ENCODE results near the gene AGMO.

Gene AGMO

DNA sequence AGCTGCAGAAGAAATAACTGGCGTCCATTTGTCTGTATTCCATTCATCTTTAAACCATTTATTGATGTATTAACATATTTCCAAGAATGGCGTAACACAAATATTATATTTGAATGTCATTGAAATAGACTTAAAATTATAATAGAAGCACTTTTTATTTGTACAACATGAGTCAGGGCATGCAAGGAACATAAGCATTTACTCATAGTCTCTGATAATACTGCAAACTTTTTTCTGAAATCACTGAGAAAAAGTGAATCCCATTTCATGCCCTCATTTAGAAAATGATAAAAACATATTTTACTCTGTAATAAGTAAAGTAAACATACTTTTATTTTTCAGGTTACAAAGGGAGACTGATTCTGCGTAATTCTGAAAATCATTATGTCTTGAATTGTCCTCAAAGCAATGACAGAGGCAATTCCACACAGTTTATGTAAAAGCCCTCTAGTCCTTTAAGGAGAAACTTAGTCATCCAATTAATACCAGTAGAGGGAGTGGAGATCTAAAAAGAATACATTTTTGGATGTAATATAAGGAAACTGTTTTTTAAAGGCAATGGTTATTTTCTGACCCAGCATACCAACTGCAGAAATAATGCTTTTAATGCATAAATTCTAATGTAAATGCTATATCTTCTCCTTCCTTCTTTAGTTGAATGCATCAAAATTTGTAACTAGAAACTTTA, 58.1 kb downstream of the AGMO start:
- DNase-seq (ENCODE audit: low read depth in 2 of 2), result peak; percentile 5 to 8

DNA sequence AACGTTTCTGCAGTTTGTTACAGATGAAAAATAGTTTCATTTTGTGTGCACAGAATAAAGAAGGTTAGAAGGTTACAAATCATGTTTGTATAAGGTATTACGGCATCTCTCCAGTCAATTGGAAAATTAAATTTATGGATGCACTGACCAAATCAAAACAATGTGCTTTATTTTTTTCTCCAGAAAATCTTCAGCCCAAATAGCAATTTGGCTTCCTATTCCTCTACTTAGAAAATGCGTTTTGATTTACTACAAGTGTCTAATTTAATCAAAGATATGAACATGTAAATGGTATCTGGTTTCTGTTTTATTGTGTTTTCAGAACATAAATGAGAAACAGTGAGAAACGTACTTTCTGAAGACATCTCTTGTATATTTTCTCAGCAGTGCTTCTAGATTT, 63.4 kb downstream of the AGMO start:
- no peak for DNase-seq (ENCODE audit: low read depth in 2 of 2)

DNA sequence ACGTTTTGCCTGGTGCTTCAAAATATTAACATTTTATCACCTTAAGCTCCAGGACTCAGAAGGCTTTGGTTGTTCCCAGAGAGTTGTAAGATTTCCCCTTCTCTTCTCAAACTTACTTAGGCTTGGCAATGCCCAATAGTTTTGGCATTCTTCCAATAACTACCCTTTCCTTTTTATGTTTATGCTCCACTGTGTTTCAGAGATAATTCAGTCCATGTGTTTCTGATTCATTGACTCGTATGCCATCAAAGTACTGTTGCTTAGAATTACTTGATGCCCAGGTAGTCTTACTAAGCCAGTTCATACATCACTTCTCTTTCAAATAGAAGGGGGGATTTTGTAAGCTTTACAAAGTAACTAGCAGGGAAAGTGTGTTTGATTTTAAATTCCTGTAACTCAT, 66.6 kb downstream of the AGMO start:
- DNase-seq (ENCODE audit: low read depth in 2 of 2), result no peak

DNA sequence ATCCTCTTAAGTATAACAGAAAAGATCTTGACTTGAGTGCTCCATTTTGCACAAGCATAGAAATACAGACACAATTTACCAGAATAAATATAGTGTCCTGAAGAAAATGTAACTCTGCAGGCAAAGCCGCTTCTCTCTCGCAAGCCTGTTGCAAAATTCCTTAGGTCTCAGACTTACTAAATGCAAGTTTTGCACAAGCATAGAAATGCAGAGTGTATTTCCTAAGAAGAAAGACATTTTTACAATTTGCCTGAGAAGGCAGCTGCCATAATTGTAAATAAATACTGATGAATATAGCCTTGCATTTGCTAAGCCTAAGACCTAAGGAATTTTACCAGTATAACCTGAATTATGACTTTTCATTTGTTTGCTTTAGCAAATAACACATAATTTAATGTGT, 67.1 kb downstream of the AGMO start:
- DNase-seq (ENCODE audit: low read depth in 2 of 2), result no peak

DNA sequence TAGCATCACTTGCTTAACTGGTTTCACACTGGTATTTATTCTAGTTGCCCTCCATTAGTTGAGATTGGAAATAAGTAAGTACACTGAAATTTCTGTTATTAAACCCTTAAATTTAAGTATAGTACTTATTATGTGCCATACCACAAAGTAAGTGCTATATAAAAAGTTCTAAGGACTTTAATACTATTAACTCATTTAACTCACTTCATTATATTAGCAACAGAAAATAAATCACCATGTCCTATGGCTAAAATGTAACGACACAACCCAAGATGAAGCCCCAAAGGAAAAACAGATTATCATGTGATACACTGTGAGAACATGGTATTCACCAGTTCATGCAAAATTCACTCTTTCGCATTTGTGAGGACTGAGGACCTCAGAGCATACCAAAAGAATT, 70.5 kb downstream of the AGMO start:
- DNase-seq (ENCODE audit: low read depth in 2 of 2), result no peak

DNA sequence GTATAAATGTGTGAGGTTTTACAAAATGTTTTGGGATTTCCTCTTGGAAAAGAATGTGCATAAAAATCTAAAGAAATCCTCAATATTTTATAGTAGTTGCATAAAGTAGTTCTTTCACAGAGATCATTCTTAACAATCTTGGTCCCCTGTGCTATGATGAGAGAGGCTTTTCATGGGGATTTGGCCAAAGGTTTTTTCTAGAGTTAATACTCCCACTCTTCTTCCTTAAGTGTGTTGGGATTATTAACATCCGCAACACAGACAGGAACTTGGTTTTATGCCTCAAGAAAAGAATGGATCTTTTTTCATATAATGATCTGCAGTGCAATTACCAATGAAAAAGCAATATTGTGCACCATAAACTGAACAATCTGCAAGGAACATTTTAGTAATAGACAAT, 71.5 kb downstream of the AGMO start:
- no peak for DNase-seq (ENCODE audit: low read depth in 2 of 2)

DNA sequence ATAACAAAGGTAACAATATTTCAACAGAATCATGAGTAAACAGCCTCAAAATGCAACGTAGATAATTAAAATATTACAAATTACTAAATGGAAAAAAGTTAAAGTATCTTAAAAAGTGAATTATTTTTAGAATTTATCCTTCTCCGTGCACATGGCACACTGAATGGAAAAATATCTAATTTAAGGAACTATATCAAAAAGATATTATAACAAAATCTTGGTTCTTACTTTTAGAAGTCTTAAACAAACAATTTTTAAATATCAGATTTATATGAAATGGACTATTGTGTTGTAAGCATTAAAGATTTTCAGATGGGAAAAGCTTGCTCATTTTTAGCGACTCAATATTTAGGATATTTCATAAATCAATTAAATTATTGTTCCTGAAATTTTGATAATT, 72.0 kb downstream of the AGMO start:
- DNase-seq (ENCODE audit: low read depth in 2 of 2), result no peak

DNA sequence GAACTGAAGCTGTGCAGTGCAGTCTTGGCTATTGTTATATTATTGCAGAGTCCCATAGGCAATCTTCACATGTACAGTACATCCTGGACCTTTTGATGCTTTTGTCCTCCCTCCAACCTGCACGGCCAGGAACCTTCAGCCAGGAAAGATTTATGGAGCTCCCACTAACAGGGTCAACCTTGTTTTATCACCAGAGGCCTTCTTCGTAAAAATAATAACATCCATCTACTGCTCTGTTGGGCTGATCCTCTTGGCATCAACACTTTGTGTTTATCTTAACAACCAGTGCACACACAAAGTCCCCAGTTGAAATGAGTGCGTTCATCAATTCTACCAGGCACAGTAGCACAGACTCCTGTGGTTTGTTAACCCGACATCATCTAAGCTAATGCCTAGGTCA, 72.4 kb downstream of the AGMO start:
- DNase-seq (ENCODE audit: low read depth in 2 of 2), result no peak

DNA sequence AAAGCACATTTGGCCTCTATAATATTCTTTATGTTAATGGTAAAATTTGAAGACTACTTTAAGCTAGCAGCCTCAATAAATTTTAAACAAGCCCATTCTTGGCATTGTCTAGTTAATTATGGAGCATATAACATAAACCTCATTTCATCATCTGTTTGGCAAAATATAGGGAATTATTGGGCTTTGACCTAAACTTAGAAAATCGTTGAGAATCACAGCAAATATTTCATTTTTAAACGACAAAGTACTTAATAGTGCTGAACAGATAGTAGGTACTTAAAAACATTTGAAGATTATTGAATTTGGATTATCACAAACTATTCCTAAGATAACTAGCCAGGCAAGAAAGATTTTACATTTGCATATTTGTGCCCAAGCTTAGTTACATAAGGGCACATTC, 73.4 kb downstream of the AGMO start:
- no peak for DNase-seq (ENCODE audit: low read depth in 2 of 2)

DNA sequence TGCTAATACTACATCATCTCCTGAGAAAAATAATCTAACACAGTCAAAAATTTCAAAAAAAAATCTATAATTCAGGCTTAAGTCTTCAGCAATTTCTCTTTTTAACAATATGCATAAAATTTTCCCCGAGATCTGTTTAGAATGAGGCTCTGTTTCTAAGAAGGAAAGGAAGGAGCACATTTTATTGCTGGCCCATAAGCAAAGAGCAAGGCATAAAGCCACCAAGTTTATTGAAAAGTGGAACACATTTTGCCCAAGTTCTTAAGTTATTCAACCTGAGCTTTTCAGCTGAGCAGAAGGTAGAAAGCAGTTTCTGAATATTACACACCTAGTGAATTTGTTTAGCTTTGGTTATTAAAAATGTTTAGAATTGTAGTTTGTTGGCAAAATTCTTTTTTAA, 73.9 kb downstream of the AGMO start:
- DNase-seq (ENCODE audit: low read depth in 2 of 2), result no peak

DNA sequence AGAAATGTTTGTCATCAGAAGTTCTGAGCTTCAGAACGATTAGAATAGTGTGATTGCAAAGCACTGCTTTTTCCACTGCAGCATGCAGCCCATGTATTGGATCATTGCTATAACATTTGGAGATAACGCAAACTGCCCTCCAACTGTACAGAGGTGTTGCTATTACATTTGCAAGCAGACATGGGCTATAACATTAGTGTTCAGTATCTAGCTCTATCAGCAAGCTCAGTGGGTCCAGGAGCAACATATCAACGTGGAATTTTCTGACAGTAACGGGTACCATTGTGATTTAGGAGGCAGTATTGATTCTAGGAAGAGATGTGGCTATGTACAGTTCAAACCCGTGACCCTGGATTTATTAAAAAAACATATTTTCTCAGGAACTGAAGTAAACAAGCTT, 75.8 kb downstream of the AGMO start:
- DNase-seq (ENCODE audit: low read depth in 2 of 2), result no peak

DNA sequence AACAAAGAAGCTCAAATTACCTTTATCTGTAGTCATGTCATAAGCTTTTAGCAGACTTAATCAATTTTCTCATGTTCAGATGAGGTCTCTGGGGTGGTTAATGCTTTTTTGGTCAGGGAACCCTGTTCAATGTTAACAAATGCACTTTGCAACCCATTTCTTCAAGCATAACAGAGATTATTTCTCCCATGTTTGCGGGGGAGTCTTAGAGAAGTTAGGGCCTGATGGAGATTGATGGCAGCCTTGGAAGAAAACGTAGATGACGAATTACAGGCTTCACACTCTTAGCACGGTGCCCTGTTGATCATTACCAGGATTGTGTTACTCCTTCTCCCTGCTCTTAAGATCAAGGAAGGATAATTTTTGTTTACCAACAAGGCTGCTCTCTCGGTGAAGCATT, 76.4 kb downstream of the AGMO start:
- DNase-seq (ENCODE audit: low read depth in 2 of 2), result no peak

DNA sequence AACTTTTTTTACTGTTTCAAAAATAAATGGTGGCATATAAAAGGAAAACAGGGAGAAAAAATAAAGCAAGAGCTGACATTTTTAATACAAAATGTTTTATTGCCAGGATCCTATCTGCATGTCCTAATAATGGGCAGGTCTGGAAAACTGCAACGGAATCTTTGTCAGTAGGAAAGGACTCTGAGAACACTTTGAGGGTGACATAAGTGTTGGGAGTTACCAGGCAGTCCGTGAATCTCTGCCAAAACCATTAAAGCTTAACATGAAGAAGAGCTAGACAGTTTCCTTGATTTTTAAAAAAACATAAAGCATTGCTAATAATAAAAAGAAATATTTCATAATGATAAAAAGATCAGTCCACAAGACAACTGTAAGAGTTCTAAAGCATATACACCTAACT, 80.7 kb downstream of the AGMO start:
- DNase-seq (ENCODE audit: low read depth in 2 of 2), result no peak

DNA sequence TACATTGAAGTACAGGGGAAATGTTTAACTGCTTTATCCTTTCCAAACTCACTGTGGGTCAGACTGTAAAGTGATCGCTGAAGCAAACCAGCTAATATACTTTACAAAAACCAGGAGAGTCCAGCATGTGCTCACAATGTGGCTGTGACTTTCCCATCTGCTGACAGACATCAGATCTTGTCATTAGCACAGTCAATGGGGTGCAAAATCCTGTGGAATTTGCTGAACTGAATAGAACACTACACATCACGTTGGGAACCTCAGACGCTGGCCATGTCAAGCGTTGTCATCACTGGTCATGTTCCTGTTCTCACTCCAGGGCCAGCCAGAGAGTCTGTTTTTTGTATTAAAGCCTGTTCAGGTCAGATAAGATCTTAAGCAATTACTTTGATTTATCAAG, 83.4 kb downstream of the AGMO start:
- DNase-seq (ENCODE audit: low read depth in 2 of 2), result no peak

DNA sequence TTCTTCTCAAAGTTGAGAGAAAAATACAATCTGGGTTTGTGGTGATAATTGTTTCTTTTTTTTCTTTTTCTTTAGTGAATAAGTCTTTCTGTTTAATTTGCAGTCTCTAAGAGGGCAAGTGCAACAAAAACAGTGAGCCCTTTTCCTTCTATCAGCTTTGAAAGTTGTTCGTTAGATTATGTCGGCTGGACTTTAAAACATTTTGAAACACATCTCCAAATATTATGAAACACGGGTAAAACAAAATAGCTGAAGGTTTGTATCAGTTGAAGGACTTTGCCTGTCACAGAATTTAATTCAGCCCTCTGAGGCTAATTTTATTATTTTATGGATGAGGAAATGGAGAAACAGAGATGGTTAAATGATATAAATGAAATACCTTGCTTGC, 85.3 kb downstream of the AGMO start:
- DNase-seq (ENCODE audit: low read depth in 2 of 2), result no peak

DNA sequence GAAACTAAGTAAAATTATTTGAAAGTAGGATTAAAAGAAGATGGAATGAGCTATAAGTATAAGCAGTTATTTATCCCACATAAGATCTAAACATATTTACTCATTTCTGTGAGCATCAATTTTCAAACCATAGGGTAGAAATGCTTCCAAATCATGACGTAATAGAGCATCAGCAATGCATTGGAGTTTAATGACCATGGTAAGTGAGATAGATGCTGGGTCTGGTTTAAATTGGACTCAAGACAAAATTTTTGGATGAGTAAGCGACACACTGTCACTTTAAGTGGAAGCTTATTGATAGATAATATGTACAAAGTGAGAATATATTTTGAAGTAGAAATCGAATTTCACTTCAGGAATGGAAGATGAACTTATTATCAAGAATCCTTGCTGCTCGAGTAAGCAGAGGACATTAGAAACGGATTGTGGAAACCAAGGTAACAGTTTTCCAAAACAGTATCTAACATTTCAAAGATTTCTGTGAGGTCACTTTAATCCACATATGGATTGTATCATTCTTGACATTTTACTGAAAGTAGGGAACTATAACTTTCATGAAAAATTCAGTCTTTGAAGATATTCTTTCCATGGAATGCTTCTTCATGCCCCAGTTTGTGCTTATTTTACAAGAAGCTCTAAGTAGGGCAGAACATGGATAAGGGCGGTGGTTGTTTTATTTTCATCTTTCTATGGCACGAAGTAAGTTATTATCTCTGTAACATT, 85.8 kb downstream of the AGMO start:
- DNase-seq (ENCODE audit: low read depth in 2 of 2), result no peak

DNA sequence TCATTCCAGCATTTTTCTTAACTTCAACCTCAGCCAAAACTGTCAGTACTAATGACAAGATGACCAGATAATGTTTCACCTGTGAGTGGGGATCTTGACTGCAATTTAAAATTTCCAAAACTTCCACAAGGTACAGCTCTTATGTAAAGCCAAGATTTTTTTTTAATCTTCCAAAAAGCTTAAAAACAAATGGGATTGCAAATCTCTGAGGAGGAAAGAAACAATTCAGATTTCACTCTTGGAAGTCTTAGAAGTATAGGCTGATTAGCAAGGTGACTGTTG, 90.2 kb downstream of the AGMO start:
- no peak for DNase-seq (ENCODE audit: low read depth in 2 of 2)

DNA sequence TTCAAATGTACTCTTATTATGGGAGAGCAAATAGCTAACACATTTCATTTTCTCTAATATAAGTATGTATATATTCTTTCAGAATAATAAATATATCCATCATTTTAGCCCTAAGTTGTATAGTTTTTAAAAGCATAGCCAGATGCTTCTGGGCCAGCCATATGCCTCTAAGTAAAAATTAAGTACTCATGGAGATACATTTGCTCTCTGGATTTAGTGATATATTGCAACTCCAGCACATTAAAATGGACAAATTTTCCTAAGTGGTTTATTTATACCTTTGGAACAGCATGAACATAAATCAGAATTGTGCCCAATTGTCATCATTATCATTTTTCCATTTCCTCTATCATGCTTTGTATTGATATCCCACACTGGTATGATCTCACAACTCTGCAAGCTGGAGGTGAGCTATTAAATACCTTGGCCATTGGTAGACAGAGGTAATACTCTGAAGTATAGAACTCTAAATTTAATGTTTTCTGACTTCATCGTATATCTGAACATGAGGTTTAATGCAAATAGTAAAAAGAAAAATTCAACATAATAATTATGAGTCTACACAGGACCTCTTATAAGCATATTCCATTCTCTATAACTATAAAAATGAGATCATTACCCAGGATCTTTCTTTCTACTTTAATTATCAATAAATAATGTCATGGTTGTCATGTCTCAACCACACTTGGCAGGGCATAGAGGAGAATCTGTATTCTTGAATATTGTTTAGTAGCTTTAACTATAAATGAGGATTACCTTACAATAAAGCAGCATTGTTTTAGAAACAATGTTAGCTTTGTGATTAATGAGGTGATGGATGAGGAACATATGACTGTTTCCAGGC, 90.8 kb downstream of the AGMO start:
- no peak for DNase-seq (ENCODE audit: low read depth in 2 of 2)

DNA sequence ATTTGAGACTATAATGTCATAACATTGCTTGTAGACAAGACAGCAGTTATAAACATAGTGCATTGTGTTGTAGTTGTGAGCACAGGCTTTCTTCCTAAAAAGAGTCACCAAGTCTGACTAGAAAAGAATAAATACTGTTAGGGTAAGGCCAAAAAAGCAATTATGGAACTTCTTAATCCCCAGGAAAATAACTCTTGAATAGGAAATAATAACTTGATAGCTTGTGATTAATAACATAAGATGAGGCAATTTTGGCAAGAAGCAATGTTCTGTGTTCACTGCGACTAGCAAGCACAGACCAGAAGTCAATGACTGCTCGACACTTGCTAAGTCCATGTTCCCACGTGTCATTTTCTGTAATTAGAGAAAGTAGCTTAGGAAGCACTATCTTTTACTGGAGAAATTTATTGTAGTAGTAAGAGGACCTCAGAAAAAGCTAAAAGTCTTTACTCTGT, 97.1 kb downstream of the AGMO start:
- DNase-seq (ENCODE audit: low read depth in 2 of 2), result no peak

DNA sequence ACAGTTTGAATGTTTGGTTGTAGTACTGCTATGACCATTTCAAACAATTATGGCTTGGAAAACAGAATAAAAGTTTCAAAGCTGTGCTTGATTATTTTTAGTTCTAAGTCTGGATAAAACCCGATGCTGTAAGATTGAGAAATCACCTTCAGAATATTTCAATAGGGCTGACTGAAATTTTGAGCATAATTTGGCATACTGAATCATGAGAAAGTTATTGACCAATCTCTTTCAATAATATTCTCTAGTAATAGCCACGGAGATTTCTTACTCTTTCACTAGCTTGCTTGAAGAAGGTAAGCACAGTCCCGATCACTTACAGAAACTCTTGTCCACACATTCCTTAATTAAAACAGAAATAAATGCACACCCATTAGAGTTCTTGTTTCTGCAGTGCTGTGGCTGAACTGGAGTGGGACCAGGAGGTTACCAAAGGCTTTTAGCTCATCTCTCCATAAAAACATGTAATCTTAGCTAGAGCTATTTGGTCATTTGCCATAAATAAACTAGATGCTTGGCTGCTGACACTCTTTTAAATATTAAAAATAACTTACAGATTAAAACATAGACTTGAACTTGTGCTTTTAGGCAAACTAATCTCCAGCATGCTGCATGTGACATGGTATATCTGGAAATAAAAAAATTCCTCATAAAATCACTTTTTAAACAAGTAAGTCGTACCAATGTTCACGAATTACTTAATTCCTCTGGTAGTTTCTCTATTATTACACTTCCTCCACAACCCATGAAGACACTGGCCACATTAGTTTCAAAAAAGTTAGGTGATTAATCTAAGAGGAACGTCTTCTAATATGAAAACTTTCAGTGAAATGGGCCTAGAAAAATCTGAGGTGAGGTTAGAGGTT, 97.8 kb downstream of the AGMO start:
- peak in 1 of 2 experiments; percentile 18 for DNase-seq (ENCODE audit: low read depth in 2 of 2)

DNA sequence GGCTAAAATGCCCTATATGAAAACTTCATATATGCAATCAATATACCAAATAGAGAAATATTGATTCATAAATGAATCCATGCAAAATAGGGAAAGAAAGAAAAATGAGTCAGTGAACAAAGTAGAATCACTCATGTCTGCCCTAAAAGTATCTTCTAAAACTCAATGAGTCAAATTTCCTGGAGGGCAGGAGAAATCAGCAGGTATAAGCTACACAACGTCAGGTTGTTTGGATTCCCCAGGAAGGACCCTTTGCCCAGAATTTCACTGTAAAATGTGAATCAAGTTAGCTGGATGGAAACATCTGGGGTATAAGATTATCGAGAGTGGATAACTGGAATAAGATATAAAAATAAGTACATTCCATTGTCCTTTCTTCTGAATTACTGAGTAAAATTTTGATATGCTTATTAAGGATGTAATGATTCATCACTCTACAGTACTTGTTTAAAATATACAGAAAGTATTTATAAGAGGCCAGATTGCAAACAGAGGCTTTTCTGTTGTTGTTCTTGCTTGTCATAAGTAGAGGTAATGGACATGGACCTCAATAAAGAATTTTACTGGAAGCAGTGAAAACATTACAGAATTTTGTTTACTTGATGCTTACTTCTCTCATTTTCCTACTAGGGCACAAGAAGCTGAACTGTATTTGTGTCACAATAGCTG, 99.0 kb downstream of the AGMO start:
- no peak for DNase-seq (ENCODE audit: low read depth in 2 of 2)

DNA sequence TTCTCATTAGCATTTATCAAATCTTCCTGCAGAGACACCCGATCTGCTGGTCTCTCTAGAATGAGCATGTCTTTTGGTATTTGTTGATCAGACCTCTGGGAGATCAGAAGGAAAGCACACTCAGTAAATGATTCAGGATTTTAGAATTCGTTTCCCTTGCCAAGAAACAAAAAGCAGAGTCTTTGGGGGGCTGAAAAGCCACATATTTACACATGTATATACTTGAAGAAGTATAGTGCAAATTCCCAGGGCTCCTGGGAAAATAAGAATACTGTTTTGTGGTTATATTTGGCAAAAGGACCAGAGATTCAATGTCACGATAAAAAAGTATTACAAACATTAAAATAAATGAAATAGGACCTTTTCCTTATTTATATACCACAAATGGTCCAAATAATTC, 100.2 kb downstream of the AGMO start:
- peak; percentile 97 to 98 for DNase-seq (ENCODE audit: low read depth in 2 of 2)

Measured in fibroblast of skin of left quadriceps (primary cell).